Kidney (tissue), 14 donors: ENCODE data around the gene ADAD2. TPM values are rescaled to one million over a fixed set of nuclear protein-coding genes. Genes with fewer than 3 reads are reported as not detected.

ENCODE experiments used
- DNase-seq, 5 donors: peaks; one replicate each; pipeline ENCODE4 v3.0.0-alpha.2; 2013 to 2020
- FAIRE-seq: peaks from 2 replicates; lab custom pipeline; 2012; peaks lifted over from hg19 to GRCh38; lab: Jason Lieb, UNC
- H3K27ac ChIP-seq, 2 donors: one replicate each; pipeline ENCODE4 v1.7.0; 2013; ENCODE audit warnings: low read depth in 2 of 2, low read length in 2 of 2, inconsistent platforms in 1 of 2
- H3K27me3 ChIP-seq: one replicate; pipeline ENCODE4 v1.7.1; 2013; ENCODE audit warnings: low read length, inconsistent platforms; ENCODE audit not compliant: control insufficient read depth, insufficient read depth
- H3K36me3 ChIP-seq, 3 donors: one replicate each; pipeline versions ENCODE4 v1.7.0 to v1.7.1; 2013; ENCODE audit warnings: low read length in 3 of 3, control low read depth in 1 of 3, inconsistent platforms in 1 of 3; ENCODE audit not compliant: insufficient read depth in 3 of 3, control insufficient read depth in 2 of 3
- H3K4me1 ChIP-seq, 3 donors: one replicate each; pipeline versions ENCODE4 v1.7.0 to v1.7.1; 2013; ENCODE audit warnings: low read length in 3 of 3, inconsistent platforms in 1 of 3, low read depth in 1 of 3; ENCODE audit not compliant: control insufficient read depth in 2 of 3, insufficient read depth in 2 of 3
- H3K4me3 ChIP-seq, 3 donors: one replicate each; pipeline versions ENCODE4 v1.7.0 to v1.8.1; 2013; ENCODE audit warnings: low read length in 3 of 3, control low read depth in 1 of 3, inconsistent platforms in 1 of 3
- H3K9ac ChIP-seq, 3 donors: one replicate each; pipeline versions ENCODE4 v1.7.0 to v1.7.1; 2013; ENCODE audit warnings: low read length in 3 of 3, control low read depth in 1 of 3, inconsistent platforms in 1 of 3
- H3K9me3 ChIP-seq, 3 donors: one replicate each; pipeline versions ENCODE4 v1.7.0 to v1.7.1; 2013; ENCODE audit warnings: low read length in 3 of 3, control low read depth in 1 of 3, inconsistent platforms in 1 of 3; ENCODE audit not compliant: control insufficient read depth in 2 of 3, insufficient read depth in 1 of 3
- CTCF ChIP-seq: IDR thresholded peaks from 3 replicates; pipeline ENCODE4 v1.5.1; 2012; ENCODE audit warnings: mild to moderate bottlenecking, moderate library complexity, borderline replicate concordance; ENCODE audit not compliant: insufficient read depth; ENCODE audit errors: extremely low read depth
- intact Hi-C: fragments of 100-400 bp; cut with DNase I; formaldehyde crosslinking; loops from one replicate; pipeline ENCODE4 v1.11.1; 2022
- polyA plus RNA-seq: library from polyadenylated mRNA; stranded (reverse); fragments of 350-450 nt; fragmentation: Illumina TruSeq; extraction: RNeasy Lipid Tissue Mini Kit (QIAGEN cat#74804); gene quantifications from one replicate; pipeline ENCODE4 v1.2.3, GENCODE V29; 2014; ENCODE audit warnings: low read depth, low replicate concordance; ENCODE audit not compliant: insufficient read depth
- total RNA-seq: library from RNA; stranded (reverse); fragmentation: NEBNext Ultra II Directional; extraction: Animal tissue kit (Norgen Biotek cat#: 25700); gene quantifications from one replicate; pipeline ENCODE4 v1.2.1, GENCODE V29; 2021
- donor health status: control.
- donor health status: control.
- donor health status: control.
- donor health status: control.
- donor health status: control.
- donor health status: DM: yes; HTN: yes; CAD: no.
- donor health status: Normal renal cell carcinoma (clear cell type).

The ADAD2 gene
- total and polyA plus RNA-seq, 2 donors from 2014 or later: 0.72 to 0.80 TPM

- Histone ChIP-seq H3K27ac (no peak overlapping the region), H3K36me3 (no peaks in the 10 kb centered on the region), H3K9ac (no peak overlapping the region), H3K27me3 (no peaks in the 10 kb centered on the region), H3K9me3 (no peaks in the 10 kb centered on the region), H3K4me3 (no peak overlapping the region), H3K4me1 (no peaks in the 10 kb centered on the region)
- TF ChIP-seq CTCF: no peak
- DNase-seq (no peak), FAIRE-seq (no peak)
- intact Hi-C loops: no loop called here
Observed at GRCh38 chr16:84220851-84221250, 29.9 kb downstream of the ADAD2 start.

GRCh38 chr16:84223456-84223855 is 32.5 kb downstream of the ADAD2 start:
- DNase-seq (no peak), FAIRE-seq (no peak)
- intact Hi-C loops: no loop called here
- H3K27ac ChIP-seq: no peak overlapping the region
- H3K4me1 ChIP-seq: peaks cover 0 to 8% (median 0%) of the 10 kb centered on the region in 3 donors
- no peaks in the 10 kb centered on the region for H3K9me3 ChIP-seq
- no peaks in the 10 kb centered on the region for H3K27me3 ChIP-seq
- no peak for TF ChIP-seq CTCF
- no peak overlapping the region for H3K4me3 ChIP-seq
- H3K36me3 ChIP-seq: no peaks in the 10 kb centered on the region
- no peak overlapping the region for H3K9ac ChIP-seq

GRCh38 chr16:84224554-84224953 is 33.6 kb downstream of the ADAD2 start:
- H3K4me1 ChIP-seq: peaks cover 0 to 8% (median 0%) of the 10 kb centered on the region in 3 donors
- H3K4me3 ChIP-seq: no peak overlapping the region
- DNase-seq (no peak), FAIRE-seq (no peak)
- no peaks in the 10 kb centered on the region for H3K9me3 ChIP-seq
- no peak overlapping the region for H3K9ac ChIP-seq
- H3K36me3 ChIP-seq: no peaks in the 10 kb centered on the region
- H3K27me3 ChIP-seq: no peaks in the 10 kb centered on the region
- TF ChIP-seq CTCF: no peak
- H3K27ac ChIP-seq: no peak overlapping the region
- intact Hi-C loops: no loop called here

GRCh38 chr16:84225126-84225525 is 34.2 kb downstream of the ADAD2 start:
- Histone ChIP-seq H3K9me3 (no peaks in the 10 kb centered on the region), H3K36me3 (no peaks in the 10 kb centered on the region), H3K9ac (no peak overlapping the region), H3K27me3 (no peaks in the 10 kb centered on the region), H3K4me3 (no peak overlapping the region), H3K27ac (no peak overlapping the region), H3K4me1 (peaks cover 0 to 8% (median 0%) of the 10 kb centered on the region in 3 donors)
- TF ChIP-seq CTCF: no peak
- FAIRE-seq (no peak), DNase-seq (no peak)
- intact Hi-C loops: no loop called here
